ENCODE data around the gene CCL21.

Gene CCL21

GRCh38 chr9:34701769-34702736 is 7.9 kb downstream of the CCL21 start:
- peak; percentile 86 for DNase-seq

GRCh38 chr9:34701023-34701768 is 8.7 kb downstream of the CCL21 start:
- peak; percentile 80 for DNase-seq

- DNase-seq, result no peak
Measured at GRCh38 chr9:34694811-34695210, 15.1 kb downstream of the CCL21 start.

- DNase-seq, result no peak
Measured at GRCh38 chr9:34693560-34693959, 16.4 kb downstream of the CCL21 start.

- no peak for DNase-seq
Measured at GRCh38 chr9:34691936-34692315, 18.0 kb downstream of the CCL21 start.

DNA sequence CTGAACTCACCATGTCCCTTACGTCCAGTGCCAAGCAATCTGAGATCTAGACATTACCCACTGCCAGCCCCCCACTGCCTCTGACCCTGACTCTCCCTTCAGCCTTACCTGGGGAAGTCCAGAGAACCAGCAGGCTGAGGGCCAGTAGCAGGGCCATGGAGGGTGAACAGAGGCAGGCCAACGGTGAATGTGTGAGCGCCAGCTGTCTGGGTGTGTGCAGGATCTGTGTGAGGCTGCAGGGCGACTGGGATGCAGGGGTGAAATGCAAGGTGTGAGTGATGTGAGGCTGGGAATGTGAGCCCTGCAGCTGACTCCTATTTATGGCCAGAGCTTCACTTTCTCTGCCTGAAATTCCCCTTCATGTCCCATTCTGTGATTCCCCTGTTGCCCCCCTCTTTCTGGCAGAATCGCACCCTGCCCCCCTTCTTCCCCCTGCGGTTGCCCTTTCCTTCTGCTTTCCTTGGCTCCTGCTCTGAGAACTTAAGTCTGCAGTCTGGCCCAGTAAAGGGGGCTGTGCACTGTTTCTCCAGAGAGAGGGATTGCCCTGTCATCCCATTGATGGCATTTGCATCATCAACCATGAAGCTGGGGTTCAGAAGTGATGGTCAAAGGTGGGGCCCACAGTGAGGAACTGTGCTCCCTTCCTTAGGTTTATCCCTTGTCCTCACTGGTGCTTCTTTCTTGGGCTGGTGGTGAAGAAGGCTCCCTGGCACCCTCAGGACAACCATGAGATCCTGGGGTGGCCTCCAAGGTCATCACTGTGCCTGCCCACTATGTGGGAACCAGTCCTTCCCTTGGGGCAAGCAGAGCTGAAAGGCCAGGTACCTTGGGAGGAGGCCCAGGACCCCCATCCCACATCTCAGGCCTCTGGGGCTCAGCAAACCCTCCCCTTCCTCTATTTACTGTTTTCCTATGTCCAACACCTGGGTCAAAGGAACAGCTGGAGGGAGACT is 18.7 kb downstream of the CCL21 start, which contains the start of gene CCL19:
TSS of gene CCL19 (minus strand) at position 294 of the 953 bp plus-strand sequence. CDS start at position 157, 137 bp downstream.
- no peak for DNase-seq

- no peak for DNase-seq
Measured at GRCh38 chr9:34689512-34689911, 20.4 kb downstream of the CCL21 start.

GRCh38 chr9:34689116-34689470 is 20.8 kb downstream of the CCL21 start:
- no peak for DNase-seq

DNA sequence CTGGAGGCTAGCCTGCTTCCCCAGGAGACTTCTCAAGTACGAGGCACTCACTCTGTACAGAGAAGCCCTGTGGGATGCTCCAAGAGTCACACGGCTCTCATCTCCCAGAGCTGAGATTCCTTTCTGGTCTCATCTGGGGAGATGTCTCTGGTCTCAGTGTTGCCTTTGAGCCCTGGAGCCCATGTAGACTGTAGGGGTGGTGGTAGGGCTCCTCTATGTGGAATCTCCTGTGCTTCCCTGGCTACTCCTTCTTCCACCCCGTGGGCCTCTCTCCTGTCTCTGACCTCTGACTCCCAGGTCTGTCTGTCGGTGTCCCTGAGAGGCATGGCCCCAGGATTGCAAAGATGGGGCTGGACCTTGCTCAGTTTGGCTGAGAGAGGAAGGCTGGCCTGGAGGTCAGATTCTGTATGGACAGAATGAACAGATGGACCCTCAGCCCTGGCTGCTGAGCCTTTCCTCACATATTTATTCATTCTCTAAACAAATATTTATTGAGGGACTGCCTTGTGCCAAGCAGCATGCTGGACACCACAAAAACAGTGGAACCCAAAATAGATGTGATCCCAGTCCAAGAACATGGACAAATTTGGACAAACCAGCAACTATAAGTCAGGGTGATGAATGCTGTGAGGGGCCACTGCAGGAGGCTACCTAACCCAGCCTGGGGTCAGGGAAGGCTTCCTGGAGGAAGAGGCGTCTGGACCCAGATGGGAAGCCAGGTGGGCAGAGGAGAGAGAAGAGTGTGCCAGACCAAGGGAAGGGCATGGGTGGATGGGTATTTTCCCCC is 21.4 kb downstream of the CCL21 start:
- no peak for DNase-seq

GRCh38 chr9:34687276-34688030 is 22.5 kb downstream of the CCL21 start:
- no peak for DNase-seq

DNA sequence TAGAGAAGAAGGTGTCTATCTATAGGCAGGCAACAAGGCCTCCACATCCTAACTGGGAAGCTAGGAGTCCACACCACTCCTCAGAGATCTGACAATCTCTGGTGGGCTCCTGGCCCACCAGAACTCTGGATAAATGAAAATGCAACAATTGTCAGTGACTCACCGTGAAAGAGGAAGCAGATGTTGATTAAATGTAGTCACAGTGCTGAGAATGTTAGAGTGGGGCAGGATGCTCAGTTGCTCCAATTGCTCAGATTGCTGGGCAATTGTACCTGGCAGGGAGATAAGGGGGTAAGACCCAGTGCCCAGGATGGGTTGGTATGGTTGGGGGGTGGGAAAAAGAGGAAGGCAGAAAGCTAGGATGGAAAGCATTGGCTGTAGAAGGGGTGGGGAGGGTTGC is 23.2 kb downstream of the CCL21 start:
- no peak for DNase-seq

DNA sequence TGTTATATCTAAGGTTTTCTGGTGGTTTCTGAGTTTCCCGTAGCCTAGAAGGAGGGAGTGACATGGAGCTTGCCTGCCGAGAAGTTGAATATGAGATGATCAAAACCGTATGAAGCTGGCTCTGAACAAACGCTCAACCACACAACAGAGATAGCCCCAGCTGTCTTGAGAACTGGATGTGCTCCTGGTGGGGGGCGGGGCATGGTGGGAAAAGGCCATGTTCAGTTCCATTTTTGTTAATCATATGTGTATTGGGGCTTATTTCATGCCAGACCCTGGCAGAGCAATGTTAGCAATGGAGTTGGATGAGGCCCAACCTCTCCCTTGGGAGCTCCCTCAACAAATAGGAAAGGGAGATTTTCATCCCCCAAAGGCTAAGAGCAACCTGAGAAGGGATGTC is 23.7 kb downstream of the CCL21 start:
- DNase-seq, result no peak

- DNase-seq, result no peak
Measured at GRCh38 chr9:34685591-34685990, 24.3 kb downstream of the CCL21 start.

GRCh38 chr9:34684816-34685215 is 25.1 kb downstream of the CCL21 start:
- no peak for DNase-seq

- DNase-seq, result no peak
Measured at GRCh38 chr9:34684145-34684544, 25.8 kb downstream of the CCL21 start.

GRCh38 chr9:34675869-34676268 is 34.1 kb downstream of the CCL21 start:
- DNase-seq, result no peak

GRCh38 chr9:34675048-34675714 is 34.8 kb downstream of the CCL21 start:
- DNase-seq, result peak; percentile 76

DNA sequence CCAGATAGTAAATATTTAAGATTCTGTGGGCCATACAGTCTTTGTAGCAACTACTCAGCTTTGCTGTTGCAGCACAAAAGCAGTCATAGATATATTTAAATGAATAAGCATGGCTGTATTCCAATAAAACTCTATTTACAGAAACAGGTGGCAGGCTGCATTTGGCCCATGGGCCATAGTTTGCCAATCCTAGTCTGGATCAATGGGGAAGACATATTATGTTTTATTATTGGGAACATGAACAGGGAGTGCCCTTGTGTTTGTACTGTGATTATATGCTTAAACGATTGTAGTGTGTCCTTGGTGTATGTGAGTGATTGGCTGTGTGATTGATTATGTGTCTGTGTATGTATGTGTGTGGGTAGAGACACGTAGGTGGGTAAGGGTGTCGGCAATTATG is 35.5 kb downstream of the CCL21 start:
- DNase-seq, result no peak

GRCh38 chr9:34671307-34671706 is 38.6 kb downstream of the CCL21 start:
- DNase-seq, result no peak

DNA sequence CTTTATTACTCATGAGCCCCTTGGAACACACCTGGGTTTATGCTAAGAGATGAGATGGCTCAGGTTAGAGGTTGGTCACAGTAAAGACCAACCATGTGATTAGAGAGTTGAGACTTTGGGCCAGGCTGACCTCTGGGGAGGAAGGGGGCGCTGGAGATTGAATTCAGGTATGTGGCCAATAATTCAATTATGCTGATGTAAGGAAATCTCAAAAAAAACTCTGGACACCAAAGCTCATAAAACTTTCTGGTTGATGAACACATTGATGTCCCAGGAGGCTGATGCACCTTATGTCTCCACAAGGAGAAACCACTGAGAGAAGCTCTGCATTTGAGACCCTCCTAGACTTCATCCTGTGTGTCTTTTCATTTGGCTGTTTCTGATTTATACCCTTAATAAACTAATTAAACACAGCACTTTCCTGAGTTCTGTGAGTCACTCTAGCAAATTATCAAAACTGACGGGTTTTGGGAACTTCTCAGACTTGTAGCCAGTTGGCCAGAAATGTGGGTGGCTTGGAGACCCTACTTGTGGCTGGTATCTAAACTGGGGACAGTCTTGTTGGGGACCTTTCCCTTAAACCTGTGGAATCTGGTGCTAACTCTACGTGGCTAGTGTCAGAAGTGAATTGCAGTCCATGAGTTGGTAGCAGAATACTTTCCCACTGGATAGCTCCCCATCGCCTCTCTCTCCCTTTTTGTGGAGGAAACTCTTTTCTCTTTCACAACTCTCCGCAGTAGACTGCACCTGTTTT is 40.0 kb downstream of the CCL21 start:
- no peak for DNase-seq
